ENCODE data around the gene UGT1A1.

UGT1A1 gene

DNA sequence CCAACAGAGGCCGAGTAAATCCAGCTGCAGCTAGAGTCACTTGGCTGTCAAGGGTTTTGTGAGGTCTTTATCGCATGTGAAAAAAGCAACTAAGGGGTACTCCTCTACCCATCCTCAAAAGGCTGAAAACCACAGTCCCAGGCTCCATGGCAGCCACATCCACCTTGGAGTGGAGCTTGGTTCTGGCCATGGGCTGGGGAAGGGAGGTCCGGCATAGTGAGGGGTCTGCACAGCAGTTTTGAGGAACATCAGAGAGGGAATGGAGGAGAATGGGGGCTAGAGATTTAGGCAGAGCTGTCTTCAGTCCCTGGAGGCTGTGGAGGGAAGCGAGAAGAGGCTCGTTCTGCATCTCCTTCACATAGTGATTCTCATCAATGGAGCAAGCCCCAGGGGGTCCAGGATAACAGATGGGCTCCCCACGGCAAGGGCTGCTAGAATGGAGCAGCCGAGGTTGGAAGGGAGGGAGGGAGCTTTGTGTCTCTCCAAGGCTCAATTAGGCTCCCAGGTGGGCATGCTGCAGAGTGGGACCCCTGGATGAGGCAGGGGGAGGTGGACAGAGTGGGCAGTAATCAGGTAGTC, 39.1 kb downstream of the UGT1A1 start:
- DNase-seq = no peak

GRCh38 chr2:233799716-233800115, 39.6 kb downstream of the UGT1A1 start:
- no peak for DNase-seq

GRCh38 chr2:233800208-233800607, 40.1 kb downstream of the UGT1A1 start:
- DNase-seq = no peak

GRCh38 chr2:233801357-233802131, 41.5 kb downstream of the UGT1A1 start:
- DNase-seq = no peak

GRCh38 chr2:233802132-233802815, 42.2 kb downstream of the UGT1A1 start:
- DNase-seq = no peak

GRCh38 chr2:233803292-233803911, 43.3 kb downstream of the UGT1A1 start:
- DNase-seq = no peak

DNA sequence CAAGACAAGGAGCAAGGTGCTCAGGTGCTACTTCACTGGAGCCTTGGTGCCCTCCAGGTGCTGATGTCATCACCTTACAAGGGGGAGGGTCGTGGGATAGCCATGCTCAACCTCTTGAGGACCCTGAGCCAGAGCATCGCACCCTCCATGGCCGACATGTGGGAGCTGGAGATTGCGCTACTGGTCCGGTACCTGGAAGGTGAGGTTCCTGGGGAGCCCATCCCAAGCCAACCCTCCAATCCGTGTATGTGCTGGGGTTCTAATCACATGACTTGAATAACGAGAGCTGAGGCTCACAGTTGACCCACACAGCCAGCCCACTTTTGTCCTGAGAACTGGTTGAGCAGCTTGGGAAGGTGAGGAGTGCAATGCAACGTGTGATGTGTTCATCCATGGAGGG, 43.9 kb downstream of the UGT1A1 start:
- DNase-seq = no peak

- DNase-seq = no peak
Measured at GRCh38 chr2:233807215-233807865, 47.3 kb downstream of the UGT1A1 start.

DNA sequence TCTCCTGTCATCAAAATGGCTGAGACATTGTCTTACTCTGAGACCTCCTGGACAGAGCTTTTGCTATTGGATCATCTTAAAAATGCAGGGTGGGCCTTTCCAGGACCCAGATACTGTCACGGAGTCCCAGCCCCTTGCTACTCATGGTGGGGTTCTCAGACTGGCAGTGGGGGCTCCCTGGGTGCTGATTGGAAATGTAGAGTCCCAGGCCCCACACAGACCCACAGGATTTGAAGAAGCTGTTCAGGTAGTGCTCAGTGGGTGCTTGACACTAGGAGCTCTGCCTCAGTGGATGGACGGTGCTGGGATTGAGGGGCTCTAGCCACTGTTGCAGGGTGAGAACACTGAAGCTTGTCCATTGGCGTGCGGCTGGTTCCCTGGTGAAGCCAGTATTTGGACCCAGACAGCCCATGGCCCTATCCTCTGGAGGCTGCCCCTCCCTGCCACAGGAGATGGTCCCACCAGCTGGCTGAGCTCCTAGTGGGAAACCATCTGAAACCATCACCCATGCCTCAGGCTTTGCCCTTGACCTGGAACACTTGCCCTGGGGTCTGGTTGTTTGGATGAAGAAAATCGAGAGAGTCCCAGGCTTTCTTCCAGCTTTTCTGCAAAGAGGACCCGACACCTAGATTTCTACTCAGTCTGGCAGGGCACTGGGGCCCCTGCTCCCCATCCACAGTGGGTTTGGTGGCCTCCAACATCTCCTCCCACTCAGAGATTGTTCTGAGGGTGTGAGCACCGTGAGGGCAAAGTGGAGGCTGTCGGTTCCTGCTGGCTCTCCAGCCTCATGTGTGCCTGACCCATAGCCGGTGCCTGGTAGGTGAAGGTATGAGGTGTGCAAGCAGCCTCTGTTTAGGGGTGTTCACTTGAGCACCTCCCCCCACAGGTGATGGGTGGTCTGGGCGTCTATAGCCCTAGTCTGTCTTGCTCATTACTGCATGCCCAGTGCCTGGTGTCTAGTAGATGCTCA, 48.2 kb downstream of the UGT1A1 start:
- no peak for DNase-seq

- no peak for DNase-seq
Measured at GRCh38 chr2:233810385-233810784, 50.3 kb downstream of the UGT1A1 start.

DNA sequence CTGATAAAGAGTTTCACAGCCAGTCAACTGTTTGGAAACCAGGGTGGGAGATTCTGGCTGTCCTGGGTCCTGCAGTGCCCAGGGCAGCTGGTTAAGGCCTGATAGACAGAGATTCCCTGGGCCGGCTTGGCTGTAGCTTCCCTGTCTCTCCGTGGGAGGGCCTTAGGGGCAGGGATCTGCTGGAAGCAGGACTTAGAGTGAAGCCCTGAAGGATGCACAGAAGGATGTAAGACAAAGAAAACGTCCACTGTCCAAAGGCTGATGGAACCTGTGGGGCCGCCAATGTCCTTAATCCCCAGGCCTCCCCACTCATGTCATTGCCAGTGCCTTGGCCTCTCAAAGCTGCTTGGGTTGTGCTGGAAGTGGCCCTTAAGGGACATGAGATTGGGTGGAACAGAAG, 51.0 kb downstream of the UGT1A1 start:
- no peak for DNase-seq

DNA sequence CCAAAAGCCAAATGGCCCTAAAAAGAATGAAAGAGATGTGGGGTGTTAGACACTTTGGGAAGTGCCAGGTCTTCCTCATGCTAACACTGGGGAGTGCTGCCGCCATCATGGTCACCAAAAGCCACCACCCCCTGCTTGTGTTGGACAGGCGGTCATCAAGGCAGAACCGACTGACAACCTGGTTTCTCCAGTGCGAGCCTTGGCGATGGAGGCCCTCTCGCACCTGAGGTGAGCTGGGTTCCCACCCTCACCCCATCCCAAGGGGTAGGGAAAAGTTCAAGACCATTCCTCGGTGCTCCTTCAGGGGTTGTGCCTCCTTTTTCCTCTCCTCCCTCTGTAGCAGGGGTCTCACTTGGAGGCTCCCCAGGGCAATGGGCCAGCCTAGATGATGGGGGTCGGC, 51.7 kb downstream of the UGT1A1 start:
- no peak for DNase-seq

GRCh38 chr2:233813236-233814055, 53.4 kb downstream of the UGT1A1 start:
- no peak for DNase-seq

DNA sequence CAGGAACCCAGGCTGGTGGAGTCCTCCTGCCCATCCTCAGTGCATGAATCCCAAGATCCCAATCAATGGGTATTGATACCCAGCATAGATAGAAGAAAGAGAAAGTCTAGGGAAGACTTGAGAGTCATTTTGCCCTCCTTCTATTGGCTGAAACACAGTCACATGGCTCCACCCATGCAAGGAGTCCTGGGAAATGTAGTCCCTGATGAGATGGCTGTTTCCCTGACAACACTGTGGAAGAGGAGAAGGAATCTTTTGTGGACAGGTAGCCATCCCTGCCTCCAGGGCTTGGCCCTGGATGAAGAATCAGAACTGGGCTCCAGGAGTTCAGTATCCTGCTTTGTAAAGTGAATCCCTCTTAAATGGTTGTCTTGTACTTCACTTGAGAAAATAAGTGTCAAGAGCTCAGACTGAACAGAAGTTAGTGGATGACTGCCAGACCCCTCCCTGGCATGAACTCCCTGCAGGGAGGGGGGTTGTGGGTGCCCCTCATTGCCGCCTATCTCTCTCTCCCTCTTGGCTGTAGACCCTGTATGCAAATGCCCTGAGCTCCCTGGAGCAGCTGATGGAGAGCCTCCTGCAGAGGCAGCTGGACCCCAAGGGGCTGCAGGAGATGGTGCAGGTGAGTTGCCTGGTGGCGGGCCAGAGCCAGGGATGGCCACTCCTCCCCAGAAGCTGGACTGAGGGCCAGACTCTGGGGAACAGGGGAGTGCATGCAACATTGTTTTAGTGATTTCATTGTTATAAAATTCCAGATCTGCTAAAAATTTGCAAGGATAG, 54.2 kb downstream of the UGT1A1 start:
- no peak for DNase-seq

GRCh38 chr2:233815861-233816260, 55.8 kb downstream of the UGT1A1 start:
- no peak for DNase-seq

DNA sequence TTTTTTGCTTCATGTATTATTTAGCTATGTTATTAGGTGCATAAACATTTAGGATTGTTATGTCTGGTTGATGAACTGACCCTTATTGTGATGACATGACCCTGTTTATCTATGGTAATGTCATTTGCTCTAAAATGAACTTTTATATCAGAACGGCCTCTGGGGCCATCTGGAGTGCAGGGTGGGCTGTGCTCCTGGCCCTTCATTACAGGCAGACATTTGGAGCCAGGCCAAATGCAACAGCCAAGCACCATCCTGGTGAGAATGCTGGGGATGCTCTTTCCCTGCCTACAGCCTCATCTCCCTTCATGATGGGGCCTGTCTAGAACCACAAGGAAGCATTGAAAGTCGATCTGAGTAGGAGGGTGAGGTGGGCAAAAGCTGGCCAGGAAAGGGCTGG, 56.3 kb downstream of the UGT1A1 start:
- DNase-seq = no peak

- no peak for DNase-seq
Measured at GRCh38 chr2:233816771-233817170, 56.7 kb downstream of the UGT1A1 start.

GRCh38 chr2:233817361-233817911, 57.4 kb downstream of the UGT1A1 start:
- no peak for DNase-seq

- DNase-seq = no peak
Measured at GRCh38 chr2:233817995-233818638, 58.0 kb downstream of the UGT1A1 start.

Data from suppressor macrophage treated with lipopolysaccharide for 4 hours (primary cell).